GM10847 (cell line): ENCODE results near the gene KHDRBS2.

Source experiments
- POLR2A ChIP-seq: IDR thresholded peaks from 2 replicates; pipeline ENCODE4 v1.6.1; 2011; ENCODE audit not compliant: insufficient read length; ENCODE audit errors: extremely low read depth

The KHDRBS2 gene

DNA sequence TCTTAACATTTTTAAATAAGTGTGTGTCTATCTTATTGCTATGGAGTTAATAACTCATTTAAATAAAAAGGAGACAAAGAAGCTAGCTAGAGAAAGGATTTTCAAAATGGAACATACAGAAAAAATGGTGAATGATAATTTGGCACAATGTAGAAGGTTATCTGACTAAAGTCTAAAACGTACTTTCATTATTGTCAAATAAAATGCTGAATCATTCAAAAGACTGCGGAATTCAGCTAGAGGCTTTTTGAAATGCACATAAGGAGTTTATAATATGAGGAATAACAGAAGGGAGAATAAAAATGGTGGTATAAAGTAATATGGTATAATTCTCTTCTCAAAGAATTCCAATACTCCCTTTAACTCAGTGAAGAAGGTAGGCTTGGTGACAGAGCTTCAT lies 597.9 kb downstream of the KHDRBS2 start:
- TF ChIP-seq POLR2A, result no peak

DNA sequence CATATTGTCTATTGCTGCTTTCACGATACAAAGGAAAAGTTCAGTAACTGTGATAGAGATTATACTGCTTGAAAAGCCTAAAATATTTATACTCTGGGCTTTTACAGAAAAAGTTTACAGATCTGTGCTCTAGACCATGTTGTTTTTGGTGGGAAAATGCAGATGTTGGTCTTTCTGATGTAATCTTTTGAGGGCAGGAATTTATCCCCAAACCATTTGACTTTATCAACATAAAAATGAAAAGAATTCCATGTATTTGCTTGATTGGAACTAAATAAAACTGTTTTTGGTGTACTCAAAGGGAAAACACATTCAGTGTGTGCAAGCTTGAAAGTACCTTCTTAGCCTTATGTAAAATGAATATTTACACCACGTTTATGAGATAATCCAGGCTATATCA lies 603.5 kb downstream of the KHDRBS2 start:
- TF ChIP-seq POLR2A, result no peak

DNA sequence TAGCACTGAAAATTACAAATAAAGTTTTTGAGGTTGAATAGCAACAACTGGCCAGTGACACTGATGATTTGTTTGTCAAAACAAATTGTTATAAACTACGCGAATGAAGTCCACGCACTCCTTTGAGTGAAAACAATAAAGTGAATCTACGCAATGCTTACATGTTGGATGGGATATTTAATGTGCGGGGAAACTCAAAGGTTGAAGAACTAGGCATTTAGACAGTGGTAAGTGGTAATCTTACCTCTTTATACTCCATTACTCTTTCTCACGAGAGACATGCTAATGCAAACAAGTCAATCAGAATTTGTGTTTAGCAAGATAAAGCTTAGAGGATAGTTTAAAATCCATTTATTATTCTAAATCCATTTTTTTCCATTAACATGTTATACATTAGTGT lies 606.4 kb downstream of the KHDRBS2 start:
- TF ChIP-seq POLR2A, result no peak

GRCh38 chr6:61675734-61676133 lies 610.3 kb downstream of the KHDRBS2 start:
- no peak for TF ChIP-seq POLR2A

GRCh38 chr6:61649845-61650244 lies 636.2 kb downstream of the KHDRBS2 start:
- TF ChIP-seq POLR2A, result no peak

DNA sequence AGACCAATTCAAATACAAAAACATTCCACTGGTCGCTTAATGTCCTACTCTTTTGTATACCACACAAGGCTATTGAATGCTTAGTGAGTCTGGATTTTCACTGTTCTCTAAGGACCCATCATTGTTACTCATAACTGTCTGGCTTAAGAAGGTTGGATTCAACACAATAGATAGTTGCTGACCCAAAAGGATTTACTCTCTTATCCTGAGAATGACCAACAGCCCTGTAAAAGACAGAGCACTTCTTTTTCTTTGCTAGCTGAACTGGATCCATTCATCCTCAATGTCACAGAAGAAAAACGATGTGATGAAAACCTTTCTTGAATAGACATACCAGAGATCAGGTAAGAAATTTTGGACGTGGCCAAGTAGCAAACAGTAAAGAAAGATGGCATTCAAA lies 645.6 kb downstream of the KHDRBS2 start:
- no peak for TF ChIP-seq POLR2A
